GM12878 (cell line): ENCODE data around the gene EPHA5. TPM values are rescaled to one million over a fixed set of nuclear protein-coding genes. Genes with fewer than 3 reads are reported as not detected.

ENCODE experiments used
- ATAC-seq: fragments of 200-7000 bp; cut with Tn5 transposase; 3 replicates; pipeline ENCODE4 v1.9.1; 2020; ENCODE audit warnings: mild to moderate bottlenecking, moderate library complexity
- BruUV-seq: library from RNA; stranded (reverse); fragments of 400-500 nt; replicated peaks from 2 replicates; lab custom pipeline; 2021; lab: Mats Ljungman, UMichigan
- CTCF ChIA-PET: fragments of 300-600 bp; sonication (Branson Sonifier 250); formaldehyde crosslinking; extraction: SDS; loops from one replicate; lab custom pipeline; 2021; ENCODE audit warnings: inconsistent platforms; lab: Yijun Ruan, JAX
- POLR2A ChIA-PET: fragments of 350-600 bp; formaldehyde crosslinking; extraction: SDS; loops from one replicate; lab custom pipeline; 2021; ENCODE audit warnings: inconsistent platforms; lab: Charles Lee
- RAD21 ChIA-PET: fragments of 300-600 bp; sonication (Branson Sonifier 250); formaldehyde crosslinking; loops from one replicate; lab custom pipeline; 2023; ENCODE audit warnings: antibody characterized with exemption; ENCODE audit not compliant: unreplicated experiment; lab: Charles Lee
- SMC1A ChIA-PET: fragments of 300-600 bp; sonication (Branson Sonifier 250); formaldehyde crosslinking; loops from one replicate; lab custom pipeline; 2023; ENCODE audit not compliant: unreplicated experiment, uncharacterized antibody; lab: Charles Lee
- DNase-seq: peaks from one replicate; pipeline ENCODE4 v3.0.0-alpha.2; 2011; ENCODE audit warnings: low read depth, low spot score
- FAIRE-seq: peaks from 3 replicates; lab custom pipeline; 2011; peaks lifted over from hg19 to GRCh38; lab: Jason Lieb, UNC
- H2AFZ ChIP-seq: 2 replicates; pipeline ENCODE4 v1.6.0; 2011; ENCODE audit warnings: low read depth, low read length, control low read depth; ENCODE audit not compliant: control insufficient read depth
- H3K27ac ChIP-seq: 2 replicates; pipeline ENCODE4 v1.5.1; 2011; ENCODE audit warnings: control low read depth; ENCODE audit not compliant: control insufficient read depth, insufficient read depth
- H3K27me3 ChIP-seq, 2 experiments: replicated peaks in 1 of 2; 2 replicates each; pipeline versions ENCODE4 v1.6.0 to v1.6.1; 2011; ENCODE audit warnings: low read length in 1 of 2; ENCODE audit not compliant: control insufficient read depth in 2 of 2, insufficient read depth in 2 of 2
- H3K36me3 ChIP-seq, 2 experiments: 2 replicates each; pipeline ENCODE4 v1.5.1; 2011; ENCODE audit warnings: low read length in 1 of 2; ENCODE audit not compliant: control insufficient read depth in 2 of 2, insufficient read depth in 2 of 2
- H3K4me1 ChIP-seq: 2 replicates; pipeline ENCODE4 v1.6.1; 2011; ENCODE audit warnings: mild to moderate bottlenecking, low read length, moderate library complexity, mixed read lengths; ENCODE audit not compliant: control insufficient read depth, insufficient read depth
- H3K4me2 ChIP-seq: 2 replicates; pipeline ENCODE4 v1.6.0; 2011; ENCODE audit warnings: control low read depth; ENCODE audit not compliant: control insufficient read depth, insufficient read depth
- H3K4me3 ChIP-seq: fragments of 200-600 bp; sonication (generic); 2 replicates; pipeline ENCODE4 v1.5.1; 2016
- H3K79me2 ChIP-seq: 2 replicates; pipeline ENCODE4 v1.6.0; 2011; ENCODE audit warnings: low read length; ENCODE audit not compliant: control insufficient read depth, insufficient read depth
- H3K9ac ChIP-seq: 2 replicates; pipeline ENCODE4 v1.8.0; 2011; ENCODE audit warnings: low read length, control low read depth, mixed read lengths; ENCODE audit not compliant: control insufficient read depth, insufficient read depth
- H3K9me3 ChIP-seq: replicated peaks from 3 replicates; pipeline ENCODE4 v1.5.1; 2011; ENCODE audit warnings: mild to moderate bottlenecking, low read length; ENCODE audit not compliant: control insufficient read depth, insufficient read depth
- H4K20me1 ChIP-seq: 2 replicates; pipeline ENCODE4 v1.6.0; 2011; ENCODE audit not compliant: control insufficient read depth, insufficient read depth
- EGR1 ChIP-seq, 2 experiments: IDR thresholded peaks; 1 replicate in 1 of 2; 2 replicates in 1 of 2; pipeline ENCODE4 v1.6.1; 2011 to 2012; ENCODE audit warnings: low read depth in 2 of 2, low read length in 2 of 2, borderline replicate concordance in 1 of 2, mild to moderate bottlenecking in 1 of 2, moderate library complexity in 1 of 2
- IKZF1 ChIP-seq: fragments of 450-650 bp; conservative IDR thresholded peaks from 2 replicates; pipeline ENCODE4 v1.6.1; 2017; ENCODE audit warnings: antibody characterized with exemption, mild to moderate bottlenecking
- MEF2B ChIP-seq: fragments of 450-650 bp; IDR thresholded peaks from 2 replicates; pipeline ENCODE4 v1.6.1; 2018; ENCODE audit warnings: mild to moderate bottlenecking, moderate library complexity; ENCODE audit not compliant: partially characterized antibody, poor library complexity, severe bottlenecking
- TAF1 ChIP-seq: IDR thresholded peaks from 2 replicates; pipeline ENCODE4 v1.6.1; 2011; ENCODE audit warnings: mild to moderate bottlenecking, low read depth, low read length, borderline replicate concordance
- WRNIP1 ChIP-seq: IDR thresholded peaks from 2 replicates; pipeline ENCODE4 v1.6.1; 2011; ENCODE audit warnings: low read depth, low read length, improper control_type of control experiment, borderline replicate concordance
- ZNF24 ChIP-seq: fragments of 450-650 bp; IDR thresholded peaks from 2 replicates; pipeline ENCODE4 v1.6.1; 2017; ENCODE audit warnings: antibody characterized with exemption, mild to moderate bottlenecking
- ZNF274 ChIP-seq: IDR thresholded peaks from one replicate; pipeline ENCODE4 v1.8.0; 2011; ENCODE audit not compliant: insufficient read length, insufficient read depth
- WGBS: methylation state at CpG from one replicate; pipeline ENCODE4 v1.1.6; 2016; ENCODE audit warnings: low lambda C conversion rate; ENCODE audit not compliant: insufficient replicate concordance, insufficient coverage; ENCODE audit errors: missing lambda C conversion rate; 5-methylcytosine and 5-hydroxymethylcytosine counted together
- in situ Hi-C: fragments of 300-500 bp; cut with MboI; formaldehyde crosslinking; loops from 9 replicates; pipeline ENCODE4 v1.14.3; 2018; ENCODE audit warnings: mixed read lengths
- intact Hi-C: fragments of 100-400 bp; cut with micrococcal nuclease; formaldehyde crosslinking; loops from one replicate; pipeline ENCODE4 v1.14.2; 2022; ENCODE audit not compliant: unreplicated experiment
- polyA plus RNA-seq, 11 experiments: library from polyadenylated mRNA; depleted of rRNA in 4 of 11; unstranded in 6 of 11; stranded (reverse) in 5 of 11; fragments of >200 nt; fragmentation: Nextera tagmentation in 4 of 11; fragmentation: Illumina TruSeq in 1 of 11; extraction: Ambion mirVana in 4 of 11; extraction: Trizol in 1 of 11; gene quantifications; 1 replicate in 1 of 11; 2 replicates in 10 of 11; pipeline versions ENCODE4 v1.2.1 to v1.2.3, GENCODE V29; 2011 to 2016; ENCODE audit warnings: inconsistent platforms in 2 of 11, missing spikeins in 2 of 11, low read depth in 1 of 11
- total RNA-seq, 4 experiments: library from RNA; depleted of rRNA in 3 of 4; stranded (reverse); fragments of >200 nt in 3 of 4; fragmentation: Illumina TruSeq in 1 of 4; extraction: Trizol in 1 of 4; gene quantifications; 2 replicates each; pipeline versions ENCODE4 v1.2.1 to v1.2.3, GENCODE V29; 2013 to 2021
- TF ChIP-seq, protein P1 (sequence below): fragments of 450-650 bp; IDR thresholded peaks from 2 replicates; pipeline ENCODE4 v1.6.1; 2017; ENCODE audit warnings: mild to moderate bottlenecking, moderate library complexity
- TF ChIP-seq, protein P2 (sequence below): fragments of 450-650 bp; IDR thresholded peaks from 2 replicates; pipeline ENCODE4 v1.6.1; 2018; ENCODE audit warnings: borderline replicate concordance, mild to moderate bottlenecking; ENCODE audit not compliant: partially characterized antibody
- TF ChIP-seq, protein P3 (sequence below): IDR thresholded peaks from 2 replicates; pipeline ENCODE4 v1.6.1; 2012; ENCODE audit warnings: low read depth, low read length, improper control_type of control experiment
- TF ChIP-seq, protein P4 (sequence below): fragments of 450-650 bp; IDR thresholded peaks from 2 replicates; pipeline ENCODE4 v1.6.1; 2017; ENCODE audit warnings: mild to moderate bottlenecking, low read depth, inconsistent platforms; ENCODE audit not compliant: poor library complexity, severe bottlenecking
- TF ChIP-seq, protein P5 (sequence below): fragments of 150-350 bp; IDR thresholded peaks from 2 replicates; pipeline ENCODE4 v1.6.1; 2014; ENCODE audit warnings: mild to moderate bottlenecking, low read depth, low read length

Gene EPHA5
- total and polyA plus RNA-seq, 10 of the 15 experiments (the other 5 are each of a cell fraction or from before 2014, with no cell fraction given), result not detected

DNA sequence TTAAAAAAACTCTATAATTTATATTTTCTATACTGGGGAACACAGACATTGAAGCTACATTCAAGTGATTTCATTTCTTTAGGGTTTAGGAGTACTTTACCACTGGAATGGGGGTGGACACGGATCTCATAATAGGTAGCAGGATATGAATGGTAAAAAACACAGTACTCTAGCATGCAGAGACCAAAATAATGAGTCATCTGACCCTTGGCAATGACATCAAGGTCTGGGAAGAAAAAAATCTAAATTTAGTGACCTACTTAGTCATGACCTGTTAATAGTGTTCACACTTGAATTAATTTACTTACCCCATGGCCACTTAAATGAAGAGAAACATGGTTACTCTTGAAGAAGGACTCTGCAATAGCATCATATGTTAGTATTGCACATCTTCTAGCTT lies 187.9 kb downstream of the EPHA5 start:
- no peaks in the 10 kb centered on the region for H4K20me1 ChIP-seq
- no peaks in the 10 kb centered on the region for H3K4me1 ChIP-seq
- no peaks in the 10 kb centered on the region for H3K9me3 ChIP-seq
- H2AFZ ChIP-seq, result no peak overlapping the region
- in situ Hi-C loops, result no loop called here
- H3K9ac ChIP-seq, result no peak overlapping the region
- intact Hi-C loops, result no loop called here
- H3K79me2 ChIP-seq, result no peaks in the 10 kb centered on the region
- no peak for ATAC-seq
- ChIA-PET SMC1A (interaction anchor here (0.6 to 0.9 kb wide), 3 partner anchors 11 to 25 kb away, joined by 3 to 4 read pairs (median 3); no protein-coding TSS in a partner anchor), POLR2A (interaction anchor here (0.6 kb wide), 1 partner anchor 13 kb away, joined by 3 read pairs; no protein-coding TSS in a partner anchor), CTCF (no interaction called here), RAD21 (no interaction called here)
- no peaks in the 10 kb centered on the region for H3K36me3 ChIP-seq
- no peak for DNase-seq
- H3K4me2 ChIP-seq, result no peak overlapping the region
- no peak overlapping the region for H3K27ac ChIP-seq
- FAIRE-seq, result no peak
- TF ChIP-seq TAF1, result no peak
- TF ChIP-seq, protein P1, sequence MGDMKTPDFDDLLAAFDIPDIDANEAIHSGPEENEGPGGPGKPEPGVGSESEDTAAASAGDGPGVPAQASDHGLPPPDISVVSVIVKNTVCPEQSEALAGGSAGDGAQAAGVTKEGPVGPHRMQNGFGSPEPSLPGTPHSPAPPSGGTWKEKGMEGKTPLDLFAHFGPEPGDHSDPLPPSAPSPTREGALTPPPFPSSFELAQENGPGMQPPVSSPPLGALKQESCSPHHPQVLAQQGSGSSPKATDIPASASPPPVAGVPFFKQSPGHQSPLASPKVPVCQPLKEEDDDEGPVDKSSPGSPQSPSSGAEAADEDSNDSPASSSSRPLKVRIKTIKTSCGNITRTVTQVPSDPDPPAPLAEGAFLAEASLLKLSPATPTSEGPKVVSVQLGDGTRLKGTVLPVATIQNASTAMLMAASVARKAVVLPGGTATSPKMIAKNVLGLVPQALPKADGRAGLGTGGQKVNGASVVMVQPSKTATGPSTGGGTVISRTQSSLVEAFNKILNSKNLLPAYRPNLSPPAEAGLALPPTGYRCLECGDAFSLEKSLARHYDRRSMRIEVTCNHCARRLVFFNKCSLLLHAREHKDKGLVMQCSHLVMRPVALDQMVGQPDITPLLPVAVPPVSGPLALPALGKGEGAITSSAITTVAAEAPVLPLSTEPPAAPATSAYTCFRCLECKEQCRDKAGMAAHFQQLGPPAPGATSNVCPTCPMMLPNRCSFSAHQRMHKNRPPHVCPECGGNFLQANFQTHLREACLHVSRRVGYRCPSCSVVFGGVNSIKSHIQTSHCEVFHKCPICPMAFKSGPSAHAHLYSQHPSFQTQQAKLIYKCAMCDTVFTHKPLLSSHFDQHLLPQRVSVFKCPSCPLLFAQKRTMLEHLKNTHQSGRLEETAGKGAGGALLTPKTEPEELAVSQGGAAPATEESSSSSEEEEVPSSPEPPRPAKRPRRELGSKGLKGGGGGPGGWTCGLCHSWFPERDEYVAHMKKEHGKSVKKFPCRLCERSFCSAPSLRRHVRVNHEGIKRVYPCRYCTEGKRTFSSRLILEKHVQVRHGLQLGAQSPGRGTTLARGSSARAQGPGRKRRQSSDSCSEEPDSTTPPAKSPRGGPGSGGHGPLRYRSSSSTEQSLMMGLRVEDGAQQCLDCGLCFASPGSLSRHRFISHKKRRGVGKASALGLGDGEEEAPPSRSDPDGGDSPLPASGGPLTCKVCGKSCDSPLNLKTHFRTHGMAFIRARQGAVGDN, result no peak
- TF ChIP-seq, protein P2, sequence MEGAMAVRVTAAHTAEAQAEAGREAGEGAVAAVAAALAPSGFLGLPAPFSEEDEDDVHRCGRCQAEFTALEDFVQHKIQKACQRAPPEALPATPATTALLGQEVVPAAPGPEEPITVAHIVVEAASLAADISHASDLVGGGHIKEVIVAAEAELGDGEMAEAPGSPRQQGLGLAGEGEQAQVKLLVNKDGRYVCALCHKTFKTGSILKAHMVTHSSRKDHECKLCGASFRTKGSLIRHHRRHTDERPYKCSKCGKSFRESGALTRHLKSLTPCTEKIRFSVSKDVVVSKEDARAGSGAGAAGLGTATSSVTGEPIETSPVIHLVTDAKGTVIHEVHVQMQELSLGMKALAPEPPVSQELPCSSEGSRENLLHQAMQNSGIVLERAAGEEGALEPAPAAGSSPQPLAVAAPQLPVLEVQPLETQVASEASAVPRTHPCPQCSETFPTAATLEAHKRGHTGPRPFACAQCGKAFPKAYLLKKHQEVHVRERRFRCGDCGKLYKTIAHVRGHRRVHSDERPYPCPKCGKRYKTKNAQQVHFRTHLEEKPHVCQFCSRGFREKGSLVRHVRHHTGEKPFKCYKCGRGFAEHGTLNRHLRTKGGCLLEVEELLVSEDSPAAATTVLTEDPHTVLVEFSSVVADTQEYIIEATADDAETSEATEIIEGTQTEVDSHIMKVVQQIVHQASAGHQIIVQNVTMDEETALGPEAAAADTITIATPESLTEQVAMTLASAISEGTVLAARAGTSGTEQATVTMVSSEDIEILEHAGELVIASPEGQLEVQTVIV, result no peak
- TF ChIP-seq IKZF1, result no peak
- no peak for TF ChIP-seq WRNIP1
- TF ChIP-seq MEF2B, result no peak
- no peak for TF ChIP-seq EGR1 (IDR thresholded peaks at IDR 0.05; ENCODE audit: borderline replicate concordance in 1 of 2, low read depth in 2 of 2, low read length in 2 of 2)
- TF ChIP-seq, protein P3, sequence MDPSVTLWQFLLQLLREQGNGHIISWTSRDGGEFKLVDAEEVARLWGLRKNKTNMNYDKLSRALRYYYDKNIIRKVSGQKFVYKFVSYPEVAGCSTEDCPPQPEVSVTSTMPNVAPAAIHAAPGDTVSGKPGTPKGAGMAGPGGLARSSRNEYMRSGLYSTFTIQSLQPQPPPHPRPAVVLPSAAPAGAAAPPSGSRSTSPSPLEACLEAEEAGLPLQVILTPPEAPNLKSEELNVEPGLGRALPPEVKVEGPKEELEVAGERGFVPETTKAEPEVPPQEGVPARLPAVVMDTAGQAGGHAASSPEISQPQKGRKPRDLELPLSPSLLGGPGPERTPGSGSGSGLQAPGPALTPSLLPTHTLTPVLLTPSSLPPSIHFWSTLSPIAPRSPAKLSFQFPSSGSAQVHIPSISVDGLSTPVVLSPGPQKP, result no peak
- TF ChIP-seq, protein P4, sequence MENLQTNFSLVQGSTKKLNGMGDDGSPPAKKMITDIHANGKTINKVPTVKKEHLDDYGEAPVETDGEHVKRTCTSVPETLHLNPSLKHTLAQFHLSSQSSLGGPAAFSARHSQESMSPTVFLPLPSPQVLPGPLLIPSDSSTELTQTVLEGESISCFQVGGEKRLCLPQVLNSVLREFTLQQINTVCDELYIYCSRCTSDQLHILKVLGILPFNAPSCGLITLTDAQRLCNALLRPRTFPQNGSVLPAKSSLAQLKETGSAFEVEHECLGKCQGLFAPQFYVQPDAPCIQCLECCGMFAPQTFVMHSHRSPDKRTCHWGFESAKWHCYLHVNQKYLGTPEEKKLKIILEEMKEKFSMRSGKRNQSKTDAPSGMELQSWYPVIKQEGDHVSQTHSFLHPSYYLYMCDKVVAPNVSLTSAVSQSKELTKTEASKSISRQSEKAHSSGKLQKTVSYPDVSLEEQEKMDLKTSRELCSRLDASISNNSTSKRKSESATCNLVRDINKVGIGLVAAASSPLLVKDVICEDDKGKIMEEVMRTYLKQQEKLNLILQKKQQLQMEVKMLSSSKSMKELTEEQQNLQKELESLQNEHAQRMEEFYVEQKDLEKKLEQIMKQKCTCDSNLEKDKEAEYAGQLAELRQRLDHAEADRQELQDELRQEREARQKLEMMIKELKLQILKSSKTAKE, result no peak
- TF ChIP-seq, protein P5, sequence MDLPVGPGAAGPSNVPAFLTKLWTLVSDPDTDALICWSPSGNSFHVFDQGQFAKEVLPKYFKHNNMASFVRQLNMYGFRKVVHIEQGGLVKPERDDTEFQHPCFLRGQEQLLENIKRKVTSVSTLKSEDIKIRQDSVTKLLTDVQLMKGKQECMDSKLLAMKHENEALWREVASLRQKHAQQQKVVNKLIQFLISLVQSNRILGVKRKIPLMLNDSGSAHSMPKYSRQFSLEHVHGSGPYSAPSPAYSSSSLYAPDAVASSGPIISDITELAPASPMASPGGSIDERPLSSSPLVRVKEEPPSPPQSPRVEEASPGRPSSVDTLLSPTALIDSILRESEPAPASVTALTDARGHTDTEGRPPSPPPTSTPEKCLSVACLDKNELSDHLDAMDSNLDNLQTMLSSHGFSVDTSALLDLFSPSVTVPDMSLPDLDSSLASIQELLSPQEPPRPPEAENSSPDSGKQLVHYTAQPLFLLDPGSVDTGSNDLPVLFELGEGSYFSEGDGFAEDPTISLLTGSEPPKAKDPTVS, result no peak
- no peak for TF ChIP-seq ZNF24
- TF ChIP-seq ZNF274, result no peak
- no TSS peak for BruUV-seq
- WGBS, result 0% methylated on average over 1 of the region's 1 CpG
- no peaks in the 10 kb centered on the region for H3K27me3 ChIP-seq
- H3K4me3 ChIP-seq, result no peak overlapping the region
